HT-29 (cell line): ENCODE measurements around the gene MUC6. TPM values are rescaled to one million over a fixed set of nuclear protein-coding genes. Genes with fewer than 3 reads are reported as not detected.

Experiments used
- DNase-seq: peaks from one replicate; pipeline ENCODE4 v3.0.0-alpha.2; 2015; ENCODE audit warnings: low spot score
- total RNA-seq: library from RNA; depleted of rRNA; stranded (reverse); fragments of >200 nt; shearing (Covaris generic); gene quantifications from 2 replicates; pipeline ENCODE4 v1.2.3, GENCODE V29; 2014

The MUC6 gene
- total RNA-seq, 1 experiment from 2014 or later: 0.31 TPM

DNA sequence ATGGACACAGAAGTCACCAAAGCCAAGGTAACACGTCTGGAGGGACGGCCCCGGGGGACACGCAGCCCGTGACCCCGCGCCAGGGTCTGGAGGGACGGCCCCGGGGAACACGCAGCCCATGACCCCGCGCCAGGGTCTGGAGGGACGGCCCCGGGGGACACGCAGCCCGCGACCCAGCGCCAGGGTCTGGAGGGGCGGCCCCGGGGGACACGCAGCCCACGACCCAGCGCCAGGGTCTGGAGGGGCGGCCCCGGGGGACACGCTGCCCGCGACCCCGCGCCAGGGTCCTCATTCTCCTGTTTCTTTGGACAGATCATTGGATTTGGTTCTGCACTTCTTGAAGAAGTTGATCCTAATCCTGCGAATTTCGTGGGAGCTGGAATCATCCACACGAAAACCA lies 27.1 kb downstream of the MUC6 start:
- no peak for DNase-seq

DNA sequence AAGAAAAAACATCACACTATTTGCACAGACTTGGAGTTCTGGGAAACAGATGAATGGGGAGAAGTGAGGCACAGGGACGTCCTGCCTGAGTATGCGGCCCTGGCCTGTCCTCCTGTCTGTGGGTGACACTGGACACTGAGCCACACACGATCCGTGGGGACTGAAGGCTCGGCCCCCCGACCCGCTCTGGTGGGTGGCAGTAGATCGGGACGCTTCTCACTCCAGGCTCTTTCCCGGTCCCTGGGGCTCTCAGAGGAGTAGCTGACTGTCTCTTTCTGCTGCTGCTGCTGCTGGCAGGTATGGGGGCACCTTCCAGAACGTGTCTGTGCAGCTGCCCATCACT lies 27.7 kb downstream of the MUC6 start:
- no peak for DNase-seq

- DNase-seq: no peak
Measured at GRCh38 chr11:1008001-1008802, 28.3 kb downstream of the MUC6 start.

- no peak for DNase-seq
Measured at GRCh38 chr11:1007279-1007678, 29.2 kb downstream of the MUC6 start.

GRCh38 chr11:1006762-1007161 lies 29.8 kb downstream of the MUC6 start:
- DNase-seq: no peak

DNA sequence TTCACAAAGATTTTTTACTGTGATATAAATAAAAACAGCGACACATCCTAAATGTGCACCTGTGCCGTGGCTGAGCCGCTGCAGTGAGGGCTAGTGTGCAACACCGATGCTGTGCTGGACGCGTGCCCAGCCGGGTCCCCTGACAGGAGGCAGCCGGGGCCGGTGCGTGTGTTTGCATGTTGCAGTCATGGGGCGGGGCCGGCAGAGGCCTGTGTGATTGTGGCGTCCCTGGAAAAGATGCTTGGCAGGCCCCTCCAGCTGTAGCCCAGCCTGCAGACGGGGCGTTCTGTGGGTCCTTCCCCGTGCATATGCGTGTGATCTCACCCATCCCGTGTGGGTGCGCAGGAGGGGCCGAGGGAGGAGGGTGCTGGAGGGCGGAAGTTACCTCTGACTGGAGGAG lies 30.6 kb downstream of the MUC6 start:
- DNase-seq: no peak

DNA sequence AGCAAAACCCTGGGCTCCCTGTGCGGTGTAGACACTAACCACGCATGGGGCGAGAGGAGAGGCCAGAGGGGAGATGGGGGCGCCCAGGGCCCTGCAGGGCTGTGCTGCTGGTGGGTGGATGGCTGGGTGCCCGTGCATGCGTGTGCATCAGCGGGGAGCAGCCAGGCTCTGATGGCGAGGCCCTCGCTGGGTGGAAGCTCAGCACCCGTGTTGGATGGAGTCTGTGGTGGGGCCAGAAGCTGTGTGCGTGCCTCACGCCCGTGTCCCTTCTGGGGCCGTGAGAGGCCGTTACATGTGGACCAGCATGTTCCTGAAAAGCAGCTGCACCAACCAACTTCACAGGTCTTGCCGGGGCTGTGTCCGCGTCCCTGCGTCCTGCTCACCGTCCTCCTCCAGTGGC lies 33.4 kb downstream of the MUC6 start:
- DNase-seq: no peak

DNA sequence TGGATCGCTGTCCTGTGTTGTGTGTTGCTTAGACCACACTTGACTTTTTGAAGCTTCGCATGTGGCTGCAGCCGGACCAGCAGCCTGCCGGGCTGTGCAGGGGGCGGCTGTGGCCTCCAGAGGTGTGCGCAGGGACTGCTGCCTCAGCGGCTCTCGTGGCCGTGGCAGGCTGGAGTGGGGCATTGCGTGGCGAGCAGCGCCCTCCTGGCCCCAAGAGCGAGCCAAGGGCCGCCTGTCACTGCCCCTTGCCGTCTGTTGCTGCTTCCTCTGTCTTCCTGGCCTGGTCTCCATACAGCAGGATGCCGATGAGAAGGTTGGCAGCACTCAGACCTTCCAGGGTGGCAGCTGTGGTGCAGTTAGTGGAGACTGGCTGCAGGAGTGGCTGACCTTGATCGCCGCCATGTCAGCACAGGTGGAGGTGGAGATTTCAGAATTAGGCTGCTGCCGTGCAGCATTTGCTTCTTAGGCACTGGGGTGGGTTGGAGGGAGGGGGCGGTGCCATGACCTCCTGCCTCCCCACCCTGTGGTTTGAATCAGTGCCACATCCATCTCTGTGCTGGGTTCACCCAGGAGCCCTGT lies 34.0 kb downstream of the MUC6 start:
- DNase-seq: no peak

GRCh38 chr11:1001617-1002405 lies 34.7 kb downstream of the MUC6 start:
- no peak for DNase-seq

GRCh38 chr11:1000357-1001278 lies 35.9 kb downstream of the MUC6 start:
- DNase-seq: no peak

DNA sequence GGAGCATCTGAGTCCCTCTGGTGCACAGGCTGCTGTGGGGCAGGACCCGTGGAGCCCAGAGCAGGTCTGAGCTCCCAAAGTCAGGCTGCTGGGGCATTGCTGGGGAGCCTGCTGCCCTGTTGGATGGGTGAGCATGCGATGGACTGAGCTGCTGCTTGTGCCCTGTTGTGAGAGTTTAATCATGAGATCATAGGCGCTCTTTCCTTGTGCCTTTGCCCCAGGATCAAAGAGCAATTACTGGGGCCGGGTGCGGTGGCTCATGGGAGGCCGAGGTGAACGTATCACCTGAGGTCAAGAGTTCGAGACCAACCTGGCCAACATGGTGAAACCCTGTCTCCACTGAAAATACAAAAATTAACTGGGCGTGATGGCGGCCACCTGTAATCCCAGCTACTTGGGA lies 37.5 kb downstream of the MUC6 start:
- no peak for DNase-seq

DNA sequence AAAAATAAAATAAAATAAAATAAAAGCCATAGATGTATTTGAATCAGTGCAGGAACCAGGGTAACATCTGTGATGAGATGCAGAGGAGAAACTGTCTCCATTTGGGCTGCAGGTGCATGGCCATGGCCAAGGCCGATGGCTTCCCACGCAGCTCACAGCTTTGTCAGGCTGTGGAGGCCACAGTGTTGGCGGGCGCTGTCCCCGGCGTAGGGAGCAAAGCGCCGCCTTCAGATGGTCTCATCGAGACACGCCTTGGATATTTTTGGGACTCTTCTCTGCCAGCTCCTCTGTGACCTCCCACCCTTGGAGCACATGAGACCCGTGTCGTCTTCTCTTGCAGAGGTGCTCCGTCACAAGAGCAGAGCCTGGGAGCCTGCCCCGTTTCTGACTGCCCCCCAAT lies 38.6 kb downstream of the MUC6 start:
- no peak for DNase-seq

- no peak for DNase-seq
Measured at GRCh38 chr11:996681-997080, 39.8 kb downstream of the MUC6 start.

DNA sequence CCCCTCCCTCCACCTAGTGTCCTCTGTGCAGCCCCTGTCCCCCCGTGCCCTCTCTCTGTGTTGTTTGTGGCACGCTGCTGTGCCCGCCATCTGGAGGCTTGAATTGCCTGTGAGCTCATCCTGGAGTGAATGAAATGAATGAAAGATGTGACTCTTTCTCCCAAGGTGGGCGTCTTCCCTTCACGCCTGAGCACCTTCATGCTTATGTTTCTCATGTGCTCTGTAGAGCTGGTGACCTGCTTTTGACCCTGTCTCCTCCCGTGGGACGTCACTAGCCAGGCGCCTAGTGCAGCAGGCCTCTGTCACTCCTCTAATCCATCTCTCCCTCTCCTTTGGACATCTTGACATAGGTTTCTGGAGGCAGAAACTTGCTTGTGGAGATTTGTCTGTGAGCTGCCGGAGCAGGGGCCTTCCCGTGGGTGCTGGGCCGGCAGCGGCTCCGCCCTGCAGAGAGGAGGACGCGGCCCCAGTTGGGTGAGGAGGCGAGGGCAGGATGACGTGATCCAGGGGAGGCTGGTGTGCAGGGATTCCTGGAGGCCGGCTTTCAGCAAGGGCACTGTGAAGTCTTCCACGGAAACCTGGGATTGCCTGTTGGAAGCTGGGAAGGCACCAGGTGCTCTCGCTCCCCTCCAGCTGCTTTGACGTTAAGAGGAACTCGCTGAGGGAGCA lies 40.6 kb downstream of the MUC6 start:
- DNase-seq: peak; percentile 29

- peak; percentile 7 for DNase-seq
Measured at GRCh38 chr11:995044-995751, 41.3 kb downstream of the MUC6 start.

GRCh38 chr11:993632-994167 lies 42.8 kb downstream of the MUC6 start:
- DNase-seq: no peak

GRCh38 chr11:992577-992976 lies 43.9 kb downstream of the MUC6 start:
- DNase-seq: no peak

DNA sequence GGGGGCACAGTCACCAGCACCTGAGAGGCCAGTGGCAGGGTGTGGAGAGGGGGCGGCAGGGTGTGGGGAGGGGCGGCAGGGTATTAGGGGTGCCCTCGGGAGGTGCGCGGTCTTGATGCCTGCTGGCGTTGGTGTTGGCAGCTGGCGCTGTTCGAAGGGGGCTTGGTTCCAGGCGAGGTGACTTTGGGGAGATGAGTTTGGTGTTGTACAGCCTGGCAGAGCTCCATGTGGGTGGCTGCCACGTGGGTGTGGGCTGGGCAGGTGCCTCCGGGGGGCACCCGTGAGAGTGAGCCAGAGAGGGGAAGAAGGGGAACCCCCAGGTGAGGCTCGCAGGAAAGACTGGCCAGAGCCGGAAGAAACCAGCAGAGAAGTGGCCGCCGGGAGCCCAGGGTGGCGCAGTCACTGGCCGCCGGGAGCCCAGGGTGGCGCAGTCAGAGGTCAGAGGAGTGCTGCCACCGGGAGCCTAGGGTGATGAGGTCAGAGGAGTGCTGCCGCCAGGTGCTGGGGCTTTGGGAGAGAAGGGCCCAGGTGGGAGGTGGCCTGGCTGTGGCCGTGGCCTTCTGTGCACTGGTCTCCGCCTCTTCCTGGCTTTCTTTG lies 44.7 kb downstream of the MUC6 start:
- no peak for DNase-seq

GRCh38 chr11:991034-991433 lies 45.5 kb downstream of the MUC6 start:
- no peak for DNase-seq

DNA sequence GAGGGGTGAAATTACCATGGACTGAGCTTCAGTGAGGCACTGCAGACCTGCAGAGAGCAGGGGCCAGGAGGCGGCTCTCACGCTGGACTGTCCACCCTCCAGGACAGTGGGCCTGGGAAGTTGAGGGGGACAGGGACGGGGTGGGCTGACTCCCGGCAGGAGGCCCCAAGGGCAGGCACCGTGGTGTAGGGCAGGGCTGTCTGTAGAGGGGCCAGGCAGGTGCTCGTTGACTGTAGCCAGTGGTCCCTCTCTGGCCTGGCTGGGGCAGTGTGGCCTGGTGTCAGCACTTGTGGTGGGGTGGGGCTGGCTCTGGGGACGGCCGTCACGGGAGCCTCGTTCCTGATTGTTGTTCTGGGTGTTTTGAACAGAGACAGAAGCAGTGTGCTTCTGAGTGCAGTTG lies 46.4 kb downstream of the MUC6 start:
- DNase-seq: no peak
